Loucy (cell line): Measurements from ENCODE around the gene NIPAL3.

Experiments used
- EZH2phosphoT487 ChIP-seq: fragments of 200-600 bp; IDR thresholded peaks from 2 replicates; pipeline ENCODE4 v1.6.1; 2018; ENCODE audit warnings: antibody characterized with exemption, mild to moderate bottlenecking, moderate library complexity, borderline replicate concordance
- TF ChIP-seq, protein P1 (sequence below): fragments of 200-600 bp; sonication (generic); conservative IDR thresholded peaks from 2 replicates; pipeline ENCODE4 v1.5.1; 2014; ENCODE audit warnings: mild to moderate bottlenecking, antibody characterized with exemption, low read length

DNA sequence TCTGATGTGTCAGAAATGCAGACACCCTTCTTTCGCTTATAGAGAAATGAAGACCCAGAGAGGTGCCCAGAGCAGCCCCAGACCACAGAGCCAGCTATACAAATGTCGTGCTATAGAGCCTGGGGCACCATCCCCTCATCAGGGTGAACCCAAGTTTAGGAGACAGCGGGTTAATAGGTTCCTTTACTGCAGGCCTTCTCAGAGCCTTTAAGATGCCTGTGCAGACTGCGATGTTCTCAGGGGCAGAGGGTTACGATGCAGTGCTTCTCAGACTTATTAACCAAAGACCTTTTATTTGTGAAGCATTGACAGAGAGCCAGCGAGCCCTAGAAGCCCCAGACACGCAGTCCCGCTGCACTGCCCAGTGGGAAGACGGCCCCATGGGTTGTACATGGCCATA is 48.9 kb upstream of the NIPAL3 start:
- TF ChIP-seq, protein P1, sequence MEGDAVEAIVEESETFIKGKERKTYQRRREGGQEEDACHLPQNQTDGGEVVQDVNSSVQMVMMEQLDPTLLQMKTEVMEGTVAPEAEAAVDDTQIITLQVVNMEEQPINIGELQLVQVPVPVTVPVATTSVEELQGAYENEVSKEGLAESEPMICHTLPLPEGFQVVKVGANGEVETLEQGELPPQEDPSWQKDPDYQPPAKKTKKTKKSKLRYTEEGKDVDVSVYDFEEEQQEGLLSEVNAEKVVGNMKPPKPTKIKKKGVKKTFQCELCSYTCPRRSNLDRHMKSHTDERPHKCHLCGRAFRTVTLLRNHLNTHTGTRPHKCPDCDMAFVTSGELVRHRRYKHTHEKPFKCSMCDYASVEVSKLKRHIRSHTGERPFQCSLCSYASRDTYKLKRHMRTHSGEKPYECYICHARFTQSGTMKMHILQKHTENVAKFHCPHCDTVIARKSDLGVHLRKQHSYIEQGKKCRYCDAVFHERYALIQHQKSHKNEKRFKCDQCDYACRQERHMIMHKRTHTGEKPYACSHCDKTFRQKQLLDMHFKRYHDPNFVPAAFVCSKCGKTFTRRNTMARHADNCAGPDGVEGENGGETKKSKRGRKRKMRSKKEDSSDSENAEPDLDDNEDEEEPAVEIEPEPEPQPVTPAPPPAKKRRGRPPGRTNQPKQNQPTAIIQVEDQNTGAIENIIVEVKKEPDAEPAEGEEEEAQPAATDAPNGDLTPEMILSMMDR = no peak
- TF ChIP-seq EZH2phosphoT487 = no peak
